HUES64 (cell line): Measurements from ENCODE around the gene MTERF4.

Experiments used
- H3K27ac ChIP-seq: 2 replicates; pipeline ENCODE4 v1.7.0; 2013; ENCODE audit warnings: low read depth, low read length, inconsistent platforms
- H3K27me3 ChIP-seq: 2 replicates; pipeline ENCODE4 v1.6.1; 2013; ENCODE audit warnings: mild to moderate bottlenecking, low read length; ENCODE audit not compliant: insufficient read depth
- H3K36me3 ChIP-seq: 2 replicates; pipeline ENCODE4 v1.6.1; 2013; ENCODE audit warnings: mild to moderate bottlenecking, low read length; ENCODE audit not compliant: insufficient read depth
- H3K4me1 ChIP-seq: 2 replicates; pipeline ENCODE4 v1.6.1; 2013; ENCODE audit warnings: mild to moderate bottlenecking, low read length, moderate library complexity; ENCODE audit not compliant: insufficient read depth
- H3K4me3 ChIP-seq: 2 replicates; pipeline ENCODE4 v1.5.1; 2013; ENCODE audit warnings: mild to moderate bottlenecking, low read length, moderate library complexity
- H3K9ac ChIP-seq: 2 replicates; pipeline ENCODE4 v1.6.1; 2013; ENCODE audit warnings: mild to moderate bottlenecking, low read depth, low read length
- H3K9me3 ChIP-seq: 2 replicates; pipeline ENCODE4 v1.6.1; 2013; ENCODE audit warnings: low read depth, low read length; ENCODE audit not compliant: insufficient read depth
- WGBS: fragments of 150-250, 120-280 bp; methylation state at CpG from one replicate; pipeline ENCODE4 v1.1.7; 2013; ENCODE audit warnings: missing lambda C conversion rate; 5-methylcytosine and 5-hydroxymethylcytosine counted together

MTERF4 gene

GRCh38 chr2:241142063-241142462 is 40.0 kb upstream of the MTERF4 start:
- Histone ChIP-seq H3K9me3 (no peaks in the 10 kb centered on the region), H3K27me3 (no peaks in the 10 kb centered on the region), H3K36me3 (peaks cover 37% of the 10 kb centered on the region), H3K4me3 (no peak overlapping the region), H3K4me1 (no peaks in the 10 kb centered on the region), H3K9ac (no peak overlapping the region), H3K27ac (no peak overlapping the region)
- 96% methylated on average over 6 of the region's 6 CpGs for WGBS

- no peak overlapping the region for H3K9ac ChIP-seq
- no peak overlapping the region for H3K27ac ChIP-seq
- H3K4me3 ChIP-seq = no peak overlapping the region
- H3K9me3 ChIP-seq = no peaks in the 10 kb centered on the region
- H3K27me3 ChIP-seq = no peaks in the 10 kb centered on the region
- 94% methylated on average over 14 of the region's 14 CpGs for WGBS
- H3K36me3 ChIP-seq = peaks cover 45% of the 10 kb centered on the region
- no peaks in the 10 kb centered on the region for H3K4me1 ChIP-seq
Measured at GRCh38 chr2:241141214-241141770, 39.2 kb upstream of the MTERF4 start.

GRCh38 chr2:241140445-241140840 is 38.4 kb upstream of the MTERF4 start:
- Histone ChIP-seq H3K36me3 (peaks cover 52% of the 10 kb centered on the region), H3K4me3 (no peak overlapping the region), H3K27me3 (no peaks in the 10 kb centered on the region), H3K9me3 (no peaks in the 10 kb centered on the region), H3K27ac (no peak overlapping the region), H3K9ac (no peak overlapping the region), H3K4me1 (no peaks in the 10 kb centered on the region)
- 95% methylated on average over 10 of the region's 10 CpGs for WGBS

GRCh38 chr2:241139531-241140444 is 37.7 kb upstream of the MTERF4 start:
- Histone ChIP-seq H3K36me3 (peaks cover 58% of the 10 kb centered on the region), H3K4me1 (no peaks in the 10 kb centered on the region), H3K4me3 (no peak overlapping the region)

GRCh38 chr2:241138471-241138870 is 36.4 kb upstream of the MTERF4 start:
- H3K9ac ChIP-seq = no peak overlapping the region
- WGBS = 96% methylated on average over 16 of the region's 16 CpGs
- H3K9me3 ChIP-seq = no peaks in the 10 kb centered on the region
- H3K27ac ChIP-seq = no peak overlapping the region
- H3K4me1 ChIP-seq = no peaks in the 10 kb centered on the region
- peaks cover 68% of the 10 kb centered on the region for H3K36me3 ChIP-seq
- H3K4me3 ChIP-seq = no peak overlapping the region
- H3K27me3 ChIP-seq = no peaks in the 10 kb centered on the region

More at GRCh38 chr2:241139531-241140444, 37.7 kb upstream of the MTERF4 start:
- WGBS = 97% methylated on average over 24 of the region's 24 CpGs
- H3K27me3 ChIP-seq = no peaks in the 10 kb centered on the region
- no peak overlapping the region for H3K9ac ChIP-seq
- no peak overlapping the region for H3K27ac ChIP-seq
- H3K9me3 ChIP-seq = no peaks in the 10 kb centered on the region

- H3K4me1 ChIP-seq = no peaks in the 10 kb centered on the region
- no peak overlapping the region for H3K4me3 ChIP-seq
- 90% methylated on average over 24 of the region's 24 CpGs for WGBS
- no peak overlapping the region for H3K27ac ChIP-seq
- no peak overlapping the region for H3K9ac ChIP-seq
- H3K36me3 ChIP-seq = peaks cover 71% of the 10 kb centered on the region
- H3K27me3 ChIP-seq = no peaks in the 10 kb centered on the region
- H3K9me3 ChIP-seq = no peaks in the 10 kb centered on the region
Measured at GRCh38 chr2:241137276-241138190, 35.4 kb upstream of the MTERF4 start.

GRCh38 chr2:241136661-241137260 is 34.7 kb upstream of the MTERF4 start:
- 94% methylated on average over 25 of the region's 25 CpGs for WGBS

GRCh38 chr2:241136191-241136590 is 34.1 kb upstream of the MTERF4 start:
- 96% methylated on average over 8 of the region's 8 CpGs for WGBS
- no peaks in the 10 kb centered on the region for H3K9me3 ChIP-seq
- H3K4me3 ChIP-seq = no peak overlapping the region
- no peaks in the 10 kb centered on the region for H3K4me1 ChIP-seq
- H3K27me3 ChIP-seq = no peaks in the 10 kb centered on the region
- H3K27ac ChIP-seq = no peak overlapping the region
- H3K9ac ChIP-seq = no peak overlapping the region
- peaks cover 74% of the 10 kb centered on the region for H3K36me3 ChIP-seq

More at GRCh38 chr2:241136661-241137260, 34.7 kb upstream of the MTERF4 start:
- Histone ChIP-seq H3K36me3 (peaks cover 71% of the 10 kb centered on the region), H3K27me3 (no peaks in the 10 kb centered on the region), H3K9ac (no peak overlapping the region), H3K27ac (no peak overlapping the region), H3K4me1 (no peaks in the 10 kb centered on the region), H3K9me3 (no peaks in the 10 kb centered on the region), H3K4me3 (no peak overlapping the region)

- WGBS = 93% methylated on average over 9 of the region's 9 CpGs
- H3K27me3 ChIP-seq = no peaks in the 10 kb centered on the region
- H3K9ac ChIP-seq = no peak overlapping the region
- H3K36me3 ChIP-seq = peaks cover 73% of the 10 kb centered on the region
- H3K4me1 ChIP-seq = no peaks in the 10 kb centered on the region
- H3K9me3 ChIP-seq = no peaks in the 10 kb centered on the region
- H3K27ac ChIP-seq = no peak overlapping the region
- H3K4me3 ChIP-seq = no peak overlapping the region
Measured at GRCh38 chr2:241135737-241136136, 33.6 kb upstream of the MTERF4 start.

- Histone ChIP-seq H3K27ac (no peak overlapping the region), H3K4me3 (no peak overlapping the region), H3K9ac (no peak overlapping the region), H3K27me3 (no peaks in the 10 kb centered on the region), H3K9me3 (no peaks in the 10 kb centered on the region), H3K4me1 (no peaks in the 10 kb centered on the region), H3K36me3 (peaks cover 72% of the 10 kb centered on the region)
- WGBS = 93% methylated on average over 7 of the region's 7 CpGs
Measured at GRCh38 chr2:241134711-241135110, 32.6 kb upstream of the MTERF4 start.
